H1 (cell line): ENCODE data around the gene PPP1R10.

ENCODE experiments used
- ATF2 ChIP-seq: IDR thresholded peaks from 2 replicates; pipeline ENCODE4 v1.6.1; 2012; ENCODE audit warnings: low read length, inconsistent platforms
- CHD2 ChIP-seq: IDR thresholded peaks from 2 replicates; pipeline ENCODE4 v1.6.1; 2012; ENCODE audit warnings: low read length, improper control_type of control experiment
- CTCF ChIP-seq, 3 experiments: IDR thresholded peaks; 1 replicate in 2 of 3; 2 replicates in 1 of 3; pipeline versions ENCODE4 v1.5.1 to v1.6.1; 2011; ENCODE audit warnings: low read length in 3 of 3, mild to moderate bottlenecking in 3 of 3, inconsistent platforms in 2 of 3, low read depth in 1 of 3, moderate library complexity in 1 of 3; ENCODE audit not compliant: insufficient read depth in 1 of 3; ENCODE audit errors: control extremely low read depth in 1 of 3
- KDM4A ChIP-seq: IDR thresholded peaks from one replicate; pipeline ENCODE4 v1.7.1; 2012; ENCODE audit warnings: low read depth, mild to moderate bottlenecking, moderate library complexity, low read length, inconsistent platforms; ENCODE audit not compliant: severe bottlenecking
- MAX ChIP-seq: IDR thresholded peaks from 2 replicates; pipeline ENCODE4 v1.6.1; 2012; ENCODE audit warnings: inconsistent platforms
- POLR2A ChIP-seq, 2 experiments: IDR thresholded peaks; 1 replicate in 1 of 2; 2 replicates in 1 of 2; pipeline ENCODE4 v1.6.1; 2011; ENCODE audit warnings: low read depth in 2 of 2, low read length in 2 of 2, mild to moderate bottlenecking in 2 of 2; ENCODE audit errors: control extremely low read depth in 1 of 2
- SRF ChIP-seq: IDR thresholded peaks from 2 replicates; pipeline ENCODE4 v1.6.1; 2011; ENCODE audit warnings: mild to moderate bottlenecking, low read depth, low read length, moderate library complexity
- TAF1 ChIP-seq: IDR thresholded peaks from 2 replicates; pipeline ENCODE4 v1.6.1; 2011; ENCODE audit warnings: mild to moderate bottlenecking, low read depth, low read length

GRCh38 chr6:30570740-30571074 is 46.3 kb downstream of the PPP1R10 start:
- TF ChIP-seq SRF (no peak), POLR2A (IDR thresholded peaks at IDR 0.05; ENCODE audit: control extremely low read depth in 1 of 2, low read depth in 2 of 2, low read length in 2 of 2) (no peak), ATF2 (no peak), CHD2 (no peak), CTCF (IDR thresholded peaks at IDR 0.05; ENCODE audit: control extremely low read depth in 1 of 3, insufficient read depth in 1 of 3, low read depth in 1 of 3, low read length in 3 of 3) (no peak), KDM4A (no peak), TAF1 (no peak), MAX (no peak)
